ENCODE data around the gene SDHB.

SDHB gene

GRCh38 chr1:17030206-17030605, 23.6 kb downstream of the SDHB start:
- Mint-ChIP-seq H3K4me3 (no peak overlapping the region), H3K27ac (ENCODE audit: low read depth) (no peak overlapping the region), H3K27me3 (no peaks in the 10 kb centered on the region), H3K4me1 (no peaks in the 10 kb centered on the region), H3K36me3 (ENCODE audit: insufficient read depth) (peaks cover 47% of the 10 kb centered on the region), H3K9me3 (no peaks in the 10 kb centered on the region)
- DNase-seq (ENCODE audit: low spot score in 2 of 2) (no peak), ATAC-seq (replicated peaks; ENCODE audit: extremely low read depth, poor library complexity, severe bottlenecking) (no peak)

- H3K27me3 Mint-ChIP-seq: no peaks in the 10 kb centered on the region
- peaks cover 53% of the 10 kb centered on the region for H3K36me3 Mint-ChIP-seq (ENCODE audit: insufficient read depth)
- no peak for DNase-seq (ENCODE audit: low spot score in 2 of 2)
- no peak overlapping the region for H3K4me3 Mint-ChIP-seq
- no peaks in the 10 kb centered on the region for H3K4me1 Mint-ChIP-seq
- no peak for ATAC-seq (replicated peaks; ENCODE audit: extremely low read depth, poor library complexity, severe bottlenecking)
- H3K27ac Mint-ChIP-seq (ENCODE audit: low read depth): no peak overlapping the region
- no peaks in the 10 kb centered on the region for H3K9me3 Mint-ChIP-seq
Observed at GRCh38 chr1:17028662-17029188, 25.1 kb downstream of the SDHB start.

DNA sequence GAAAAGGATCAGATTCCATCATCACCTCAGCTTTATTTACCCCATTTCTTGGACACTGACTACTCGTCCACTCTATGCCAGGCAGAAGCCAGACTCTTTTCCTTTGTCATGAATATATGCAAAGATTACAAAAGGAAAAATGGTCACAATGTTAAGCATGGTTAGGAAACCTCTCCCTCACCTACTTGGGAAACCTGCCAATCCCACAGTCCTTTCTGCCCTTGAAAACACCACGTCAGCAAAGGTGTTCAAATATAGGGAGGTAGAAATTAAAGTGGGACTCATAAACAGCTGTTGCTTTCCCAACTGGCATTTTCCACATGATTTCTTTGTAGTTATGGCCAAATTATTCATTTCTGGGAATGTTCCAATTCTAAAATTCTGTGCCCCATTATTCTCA, 25.9 kb downstream of the SDHB start:
- no peak for DNase-seq (ENCODE audit: low spot score in 2 of 2)
- Mint-ChIP-seq H3K36me3 (ENCODE audit: insufficient read depth) (peaks cover 55% of the 10 kb centered on the region), H3K27ac (ENCODE audit: low read depth) (no peak overlapping the region)

GRCh38 chr1:17027403-17027802, 26.4 kb downstream of the SDHB start:
- no peaks in the 10 kb centered on the region for H3K27me3 Mint-ChIP-seq
- DNase-seq (ENCODE audit: low spot score in 2 of 2) (no peak), ATAC-seq (replicated peaks; ENCODE audit: extremely low read depth, poor library complexity, severe bottlenecking) (no peak)
- no peaks in the 10 kb centered on the region for H3K4me1 Mint-ChIP-seq
- H3K36me3 Mint-ChIP-seq (ENCODE audit: insufficient read depth): peaks cover 56% of the 10 kb centered on the region
- H3K9me3 Mint-ChIP-seq: no peaks in the 10 kb centered on the region
- no peak overlapping the region for H3K4me3 Mint-ChIP-seq
- no peak overlapping the region for H3K27ac Mint-ChIP-seq (ENCODE audit: low read depth)

More for the DNA sequence above, 25.9 kb downstream of the SDHB start:
- Mint-ChIP-seq H3K4me3 (no peak overlapping the region), H3K27me3 (no peaks in the 10 kb centered on the region), H3K4me1 (no peaks in the 10 kb centered on the region), H3K9me3 (no peaks in the 10 kb centered on the region)
- ATAC-seq (replicated peaks; ENCODE audit: extremely low read depth, poor library complexity, severe bottlenecking): no peak

DNA sequence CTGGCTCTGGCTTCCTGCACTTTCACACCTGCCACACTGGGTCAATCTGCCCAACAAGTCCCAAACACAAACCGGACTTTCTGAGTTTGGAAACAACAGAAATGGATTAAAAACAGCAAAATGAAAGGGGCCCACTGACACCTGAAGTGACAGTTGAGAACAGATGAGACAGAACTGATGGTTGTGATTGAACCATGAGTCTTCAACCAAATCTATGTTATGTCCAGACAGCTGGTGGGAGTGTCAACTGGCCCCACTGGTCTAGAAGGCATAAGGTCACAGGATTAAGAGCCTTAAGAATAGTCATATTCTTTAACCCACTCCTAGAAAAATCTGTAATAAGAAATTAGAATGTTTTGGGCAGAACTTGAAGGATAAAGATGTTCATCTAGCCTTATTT, 29.1 kb downstream of the SDHB start:
- ATAC-seq (replicated peaks; ENCODE audit: extremely low read depth, poor library complexity, severe bottlenecking) (no peak), DNase-seq (ENCODE audit: low spot score in 2 of 2) (no peak)
- peaks cover 63% of the 10 kb centered on the region for H3K36me3 Mint-ChIP-seq (ENCODE audit: insufficient read depth)
- no peaks in the 10 kb centered on the region for H3K4me1 Mint-ChIP-seq
- no peak overlapping the region for H3K4me3 Mint-ChIP-seq
- H3K27me3 Mint-ChIP-seq: no peaks in the 10 kb centered on the region
- H3K9me3 Mint-ChIP-seq: no peaks in the 10 kb centered on the region
- no peak overlapping the region for H3K27ac Mint-ChIP-seq (ENCODE audit: low read depth)

GRCh38 chr1:17023573-17023972, 30.3 kb downstream of the SDHB start:
- ATAC-seq (replicated peaks; ENCODE audit: extremely low read depth, poor library complexity, severe bottlenecking) (no peak), DNase-seq (ENCODE audit: low spot score in 2 of 2) (no peak)
- Mint-ChIP-seq H3K36me3 (ENCODE audit: insufficient read depth) (peaks cover 65% of the 10 kb centered on the region), H3K9me3 (no peaks in the 10 kb centered on the region), H3K4me3 (no peak overlapping the region), H3K27ac (ENCODE audit: low read depth) (no peak overlapping the region), H3K4me1 (peaks cover 8% of the 10 kb centered on the region), H3K27me3 (no peaks in the 10 kb centered on the region)

DNA sequence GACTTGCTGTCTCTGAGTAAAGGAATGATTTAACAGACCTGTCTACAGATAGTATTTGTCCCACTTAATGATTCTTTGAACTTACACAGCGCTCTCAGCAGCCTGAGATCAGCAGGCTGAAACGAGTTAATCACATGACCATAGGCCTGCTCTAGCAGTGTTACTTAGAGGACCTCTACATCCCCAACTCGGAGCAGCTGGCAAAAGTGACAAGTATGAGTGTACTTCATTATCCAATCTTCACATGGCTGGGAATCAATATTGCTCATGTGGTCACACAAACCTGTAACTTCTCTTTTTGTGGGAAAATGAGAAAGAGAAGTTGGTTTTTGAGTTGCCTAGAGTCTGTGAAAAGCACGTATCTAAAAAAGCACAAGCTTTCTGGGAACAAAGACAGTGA, 30.7 kb downstream of the SDHB start:
- no peak for ATAC-seq (replicated peaks; ENCODE audit: extremely low read depth, poor library complexity, severe bottlenecking)
- peaks cover 8% of the 10 kb centered on the region for H3K4me1 Mint-ChIP-seq
- no peak for DNase-seq (ENCODE audit: low spot score in 2 of 2)
- no peak overlapping the region for H3K27ac Mint-ChIP-seq (ENCODE audit: low read depth)
- H3K27me3 Mint-ChIP-seq: no peaks in the 10 kb centered on the region
- H3K36me3 Mint-ChIP-seq (ENCODE audit: insufficient read depth): peaks cover 65% of the 10 kb centered on the region
- no peaks in the 10 kb centered on the region for H3K9me3 Mint-ChIP-seq
- no peak overlapping the region for H3K4me3 Mint-ChIP-seq

GRCh38 chr1:17021896-17022295, 31.9 kb downstream of the SDHB start:
- no peaks in the 10 kb centered on the region for H3K9me3 Mint-ChIP-seq
- no peak overlapping the region for H3K27ac Mint-ChIP-seq (ENCODE audit: low read depth)
- DNase-seq (ENCODE audit: low spot score in 2 of 2) (no peak), ATAC-seq (replicated peaks; ENCODE audit: extremely low read depth, poor library complexity, severe bottlenecking) (no peak)
- H3K36me3 Mint-ChIP-seq (ENCODE audit: insufficient read depth): peaks cover 60% of the 10 kb centered on the region
- H3K4me3 Mint-ChIP-seq: no peak overlapping the region
- no peaks in the 10 kb centered on the region for H3K27me3 Mint-ChIP-seq
- peaks cover 8% of the 10 kb centered on the region for H3K4me1 Mint-ChIP-seq

- Mint-ChIP-seq H3K36me3 (ENCODE audit: insufficient read depth) (peaks cover 54% of the 10 kb centered on the region), H3K27me3 (no peaks in the 10 kb centered on the region), H3K4me3 (no peak overlapping the region), H3K9me3 (no peaks in the 10 kb centered on the region), H3K4me1 (peaks cover 8% of the 10 kb centered on the region), H3K27ac (ENCODE audit: low read depth) (no peak overlapping the region)
- DNase-seq (ENCODE audit: low spot score in 2 of 2): no peak
- ATAC-seq (replicated peaks; ENCODE audit: extremely low read depth, poor library complexity, severe bottlenecking): no peak
Observed at GRCh38 chr1:17020502-17020901, 33.3 kb downstream of the SDHB start.

DNA sequence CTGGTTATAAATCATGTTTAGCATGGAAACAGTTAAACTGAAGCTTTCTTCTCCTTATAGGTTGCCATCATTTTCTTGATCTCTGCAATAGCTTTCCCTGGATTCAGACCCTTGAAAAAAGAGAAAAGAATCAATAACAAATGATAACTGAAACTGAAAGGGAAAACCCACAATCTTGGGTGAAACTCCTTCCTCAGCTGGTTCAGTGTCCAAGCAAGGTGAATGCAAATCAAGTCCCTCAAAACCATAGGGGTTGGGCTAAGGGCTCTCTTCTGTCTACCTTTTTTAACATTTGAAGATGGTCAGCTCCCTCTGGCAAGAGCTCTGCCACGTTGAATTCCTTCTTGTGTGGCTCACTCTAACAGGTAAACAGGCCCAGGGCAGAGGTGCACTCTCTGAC, 35.0 kb downstream of the SDHB start:
- Mint-ChIP-seq H3K36me3 (ENCODE audit: insufficient read depth) (peaks cover 46% of the 10 kb centered on the region), H3K27me3 (no peaks in the 10 kb centered on the region), H3K9me3 (no peaks in the 10 kb centered on the region), H3K4me1 (peaks cover 8% of the 10 kb centered on the region), H3K27ac (ENCODE audit: low read depth) (no peak overlapping the region), H3K4me3 (no peak overlapping the region)
- ATAC-seq (replicated peaks; ENCODE audit: extremely low read depth, poor library complexity, severe bottlenecking): no peak
- no peak for DNase-seq (ENCODE audit: low spot score in 2 of 2)

- Mint-ChIP-seq H3K9me3 (no peaks in the 10 kb centered on the region), H3K27ac (ENCODE audit: low read depth) (no peak overlapping the region), H3K4me3 (no peak overlapping the region), H3K4me1 (peaks cover 12% of the 10 kb centered on the region), H3K36me3 (ENCODE audit: insufficient read depth) (peaks cover 38% of the 10 kb centered on the region), H3K27me3 (no peaks in the 10 kb centered on the region)
- no peak for ATAC-seq (replicated peaks; ENCODE audit: extremely low read depth, poor library complexity, severe bottlenecking)
- no peak for DNase-seq (ENCODE audit: low spot score in 2 of 2)
Observed at GRCh38 chr1:17017435-17017834, 36.4 kb downstream of the SDHB start.

DNA sequence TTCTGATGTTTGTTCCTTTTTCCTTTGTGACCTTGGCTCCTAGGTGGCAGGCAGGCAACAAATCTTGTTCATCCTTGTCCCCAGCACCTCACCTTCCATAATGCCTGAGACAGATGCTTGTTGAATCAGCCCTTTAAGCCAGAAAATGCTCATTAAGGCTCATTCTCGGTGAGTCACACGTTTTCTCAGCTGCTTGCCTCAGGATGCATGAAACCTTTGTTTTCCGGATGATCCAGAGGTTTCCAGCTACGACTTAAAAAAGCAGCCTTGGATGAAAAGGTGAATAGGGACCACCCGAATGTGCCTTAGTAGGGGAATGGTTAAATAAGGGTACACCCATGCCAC, 37.5 kb downstream of the SDHB start:
- Mint-ChIP-seq H3K27me3 (no peaks in the 10 kb centered on the region), H3K27ac (ENCODE audit: low read depth) (no peak overlapping the region), H3K4me3 (no peak overlapping the region), H3K9me3 (no peaks in the 10 kb centered on the region), H3K4me1 (peaks cover 13% of the 10 kb centered on the region), H3K36me3 (ENCODE audit: insufficient read depth) (peaks cover 32% of the 10 kb centered on the region)
- ATAC-seq (replicated peaks; ENCODE audit: extremely low read depth, poor library complexity, severe bottlenecking) (no peak), DNase-seq (ENCODE audit: low spot score in 2 of 2) (no peak)

GRCh38 chr1:17014671-17015567, 38.9 kb downstream of the SDHB start:
- Mint-ChIP-seq H3K9me3 (no peaks in the 10 kb centered on the region), H3K27me3 (no peaks in the 10 kb centered on the region), H3K27ac (ENCODE audit: low read depth) (no peak overlapping the region), H3K4me3 (no peak overlapping the region), H3K4me1 (peaks cover 24% of the 10 kb centered on the region), H3K36me3 (ENCODE audit: insufficient read depth) (peaks cover 22% of the 10 kb centered on the region)
- ATAC-seq (replicated peaks; ENCODE audit: extremely low read depth, poor library complexity, severe bottlenecking) (no peak), DNase-seq (ENCODE audit: low spot score in 2 of 2) (no peak)

Measured in central memory CD8-positive, alpha-beta T cell (primary cell).